Testis (tissue), 3 donors: ENCODE data around the gene ARHGEF2. TPM values are rescaled to one million over a fixed set of nuclear protein-coding genes. Genes with fewer than 3 reads are reported as not detected.

Experiments used
- DNase-seq: peaks from one replicate; pipeline ENCODE4 v3.0.0-alpha.2; 2019
- H3K27ac ChIP-seq, 2 donors: fragments of 200-600 bp; sonication (generic); one replicate each; pipeline ENCODE4 v1.5.1; 2019
- H3K27me3 ChIP-seq: fragments of 200-600 bp; sonication (generic); one replicate; pipeline ENCODE4 v1.5.1; 2019
- H3K36me3 ChIP-seq: fragments of 200-600 bp; sonication (generic); one replicate; pipeline ENCODE4 v1.5.1; 2017; ENCODE audit warnings: low read depth; ENCODE audit errors: missing control alignments
- H3K4me1 ChIP-seq: fragments of 200-600 bp; sonication (generic); one replicate; pipeline ENCODE4 v1.5.1; 2019
- H3K4me3 ChIP-seq, 2 donors: fragments of 200-600 bp; sonication (generic); one replicate each; pipeline ENCODE4 v1.5.1; 2017 to 2019
- H3K9me3 ChIP-seq: fragments of 200-600 bp; sonication (generic); one replicate; pipeline ENCODE4 v1.5.1; 2017
- POLR2A ChIP-seq: fragments of 450-650 bp; IDR thresholded peaks from one replicate; pipeline ENCODE4 v1.6.1; 2017; ENCODE audit warnings: antibody characterized with exemption, mild to moderate bottlenecking, moderate library complexity
- WGBS, 2 donors: methylation state at CpG; one replicate each; pipeline ENCODE4 v1.1.5; 2018; 5-methylcytosine and 5-hydroxymethylcytosine counted together
- intact Hi-C: fragments of 100-400 bp; cut with DNase I; formaldehyde crosslinking; loops from one replicate; pipeline ENCODE4 v1.15.1; 2023; ENCODE audit warnings: low total_unique reads
- polyA plus RNA-seq: library from polyadenylated mRNA; stranded (reverse); fragments of 350-450 nt; fragmentation: Illumina TruSeq; extraction: RNeasy Lipid Tissue Mini Kit (QIAGEN cat#74804); gene quantifications from one replicate; pipeline ENCODE4 v1.2.3, GENCODE V29; 2014; ENCODE audit warnings: low read depth, low replicate concordance; ENCODE audit not compliant: insufficient read depth
- total RNA-seq, 2 donors: library from RNA; depleted of rRNA; stranded (reverse); fragments of >200 nt; gene quantifications; one replicate each; pipeline ENCODE4 v1.2.3, GENCODE V29; 2016
- TF ChIP-seq, protein P1 (sequence below), 3 experiments: fragments of 450-650 bp in 2 of 3; fragments of 200-600 bp in 1 of 3; sonication (generic) in 1 of 3; IDR thresholded peaks; one replicate each; pipeline ENCODE4 v1.5.1; 2016 to 2019; ENCODE audit warnings: antibody characterized with exemption in 3 of 3, mild to moderate bottlenecking in 2 of 3, moderate library complexity in 1 of 3

ARHGEF2 gene
- total and polyA plus RNA-seq, 3 donors from 2014 or later = 56.6 to 124 (median 88.8) TPM

DNA sequence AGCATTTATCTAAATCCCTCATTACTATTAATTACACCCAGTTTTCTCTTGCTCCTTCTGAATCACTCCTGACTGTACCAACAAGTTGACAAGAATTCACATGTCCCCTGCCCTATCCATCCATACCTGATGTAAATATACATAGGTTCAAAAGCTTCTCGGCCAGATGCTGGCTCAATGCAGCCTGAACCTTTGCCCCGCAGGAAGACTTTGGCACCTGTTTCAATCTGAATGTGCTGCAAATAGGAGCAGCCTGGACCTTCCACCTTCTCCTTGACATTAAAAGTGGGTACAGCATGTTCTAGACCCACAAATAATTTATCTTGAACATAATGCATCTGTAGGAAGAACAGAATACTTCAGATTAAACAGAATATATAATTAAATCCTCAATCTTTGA is 52.8 kb downstream of the ARHGEF2 start:
- Histone ChIP-seq H3K4me3 (no peak overlapping the region), H3K27me3 (no peaks in the 10 kb centered on the region), H3K27ac (no peak overlapping the region), H3K4me1 (peaks cover 6% of the 10 kb centered on the region), H3K36me3 (no peaks in the 10 kb centered on the region), H3K9me3 (no peaks in the 10 kb centered on the region)
- 84 to 95% methylated on average over 2 of the region's 2 CpGs for WGBS, 2 donors
- intact Hi-C loops = no loop called here
- TF ChIP-seq POLR2A = no peak
- TF ChIP-seq, protein P1, sequence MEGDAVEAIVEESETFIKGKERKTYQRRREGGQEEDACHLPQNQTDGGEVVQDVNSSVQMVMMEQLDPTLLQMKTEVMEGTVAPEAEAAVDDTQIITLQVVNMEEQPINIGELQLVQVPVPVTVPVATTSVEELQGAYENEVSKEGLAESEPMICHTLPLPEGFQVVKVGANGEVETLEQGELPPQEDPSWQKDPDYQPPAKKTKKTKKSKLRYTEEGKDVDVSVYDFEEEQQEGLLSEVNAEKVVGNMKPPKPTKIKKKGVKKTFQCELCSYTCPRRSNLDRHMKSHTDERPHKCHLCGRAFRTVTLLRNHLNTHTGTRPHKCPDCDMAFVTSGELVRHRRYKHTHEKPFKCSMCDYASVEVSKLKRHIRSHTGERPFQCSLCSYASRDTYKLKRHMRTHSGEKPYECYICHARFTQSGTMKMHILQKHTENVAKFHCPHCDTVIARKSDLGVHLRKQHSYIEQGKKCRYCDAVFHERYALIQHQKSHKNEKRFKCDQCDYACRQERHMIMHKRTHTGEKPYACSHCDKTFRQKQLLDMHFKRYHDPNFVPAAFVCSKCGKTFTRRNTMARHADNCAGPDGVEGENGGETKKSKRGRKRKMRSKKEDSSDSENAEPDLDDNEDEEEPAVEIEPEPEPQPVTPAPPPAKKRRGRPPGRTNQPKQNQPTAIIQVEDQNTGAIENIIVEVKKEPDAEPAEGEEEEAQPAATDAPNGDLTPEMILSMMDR (IDR thresholded peaks at IDR 0.05) = no peak
- DNase-seq = no peak

DNA sequence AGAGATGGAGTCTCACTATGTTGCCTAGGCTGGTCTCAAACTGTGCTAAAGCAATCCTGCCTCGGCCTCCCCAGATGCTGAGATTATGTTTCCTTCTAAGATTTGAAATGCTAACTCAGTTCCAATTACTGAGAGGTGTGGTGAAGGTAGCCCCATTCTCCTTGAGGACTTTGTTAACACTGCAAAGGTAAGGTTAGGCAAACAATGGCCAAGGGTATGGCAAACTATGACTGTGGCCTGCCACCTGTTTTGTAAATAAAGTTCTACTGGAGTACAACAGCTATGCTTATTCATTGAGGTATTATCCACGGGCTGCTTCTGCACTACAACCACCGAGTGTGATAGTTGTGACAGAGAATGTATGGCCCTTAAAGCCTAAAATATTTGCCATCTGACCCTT is 57.6 kb downstream of the ARHGEF2 start:
- WGBS, 2 donors = 93 to 94% methylated on average over 3 of the region's 3 CpGs
- intact Hi-C loops = no loop called here

GRCh38 chr1:155919801-155920200 is 58.5 kb downstream of the ARHGEF2 start:
- no peak overlapping the region for H3K27ac ChIP-seq
- H3K4me1 ChIP-seq = no peaks in the 10 kb centered on the region
- no peaks in the 10 kb centered on the region for H3K27me3 ChIP-seq
- H3K9me3 ChIP-seq = no peaks in the 10 kb centered on the region
- 89 to 98% methylated on average over 2 of the region's 2 CpGs for WGBS, 2 donors
- no peak for TF ChIP-seq POLR2A
- TF ChIP-seq, protein P1 (IDR thresholded peaks at IDR 0.05) = no peak
- intact Hi-C loops = no loop called here
- no peak overlapping the region for H3K4me3 ChIP-seq
- no peaks in the 10 kb centered on the region for H3K36me3 ChIP-seq
- no peak for DNase-seq

More for the DNA sequence above, 57.6 kb downstream of the ARHGEF2 start:
- Histone ChIP-seq H3K36me3 (no peaks in the 10 kb centered on the region), H3K4me3 (no peak overlapping the region), H3K4me1 (no peaks in the 10 kb centered on the region), H3K27ac (no peak overlapping the region), H3K27me3 (no peaks in the 10 kb centered on the region), H3K9me3 (no peaks in the 10 kb centered on the region)
- no peak for TF ChIP-seq POLR2A
- TF ChIP-seq, protein P1 (IDR thresholded peaks at IDR 0.05) = no peak
- DNase-seq = no peak

- 72 to 76% methylated on average over 3 of the region's 3 CpGs for WGBS, 2 donors
- no peak for TF ChIP-seq POLR2A
- TF ChIP-seq, protein P1 (IDR thresholded peaks at IDR 0.05) = no peak
- H3K27me3 ChIP-seq = no peaks in the 10 kb centered on the region
- no peaks in the 10 kb centered on the region for H3K9me3 ChIP-seq
- H3K4me1 ChIP-seq = no peaks in the 10 kb centered on the region
- H3K36me3 ChIP-seq = no peaks in the 10 kb centered on the region
- H3K4me3 ChIP-seq = no peak overlapping the region
- DNase-seq = no peak
- intact Hi-C loops = no loop called here
- H3K27ac ChIP-seq = no peak overlapping the region
Observed at GRCh38 chr1:155918660-155919059, 59.7 kb downstream of the ARHGEF2 start.

GRCh38 chr1:155913969-155914757 is 64.2 kb downstream of the ARHGEF2 start:
- H3K27me3 ChIP-seq = no peaks in the 10 kb centered on the region
- H3K36me3 ChIP-seq = no peaks in the 10 kb centered on the region
- intact Hi-C loops = no loop called here
- WGBS, 2 donors = 70 to 80% methylated on average over 6 of the region's 6 CpGs
- DNase-seq = no peak
- no peak overlapping the region for H3K27ac ChIP-seq
- TF ChIP-seq POLR2A = no peak
- TF ChIP-seq, protein P1 (IDR thresholded peaks at IDR 0.05) = no peak
- peaks cover 5% of the 10 kb centered on the region for H3K4me1 ChIP-seq
- H3K9me3 ChIP-seq = no peaks in the 10 kb centered on the region
- H3K4me3 ChIP-seq = no peak overlapping the region
